Measurements from ENCODE around the gene PTGES2. TPM values are rescaled to one million over a fixed set of nuclear protein-coding genes. Genes with fewer than 3 reads are reported as not detected.

Gene PTGES2
- total and polyA plus RNA-seq, 9 of the 15 experiments (the other 6 are each of a cell fraction or from before 2014, with no cell fraction given): 2.4 to 196 (median 90.1) TPM

DNA sequence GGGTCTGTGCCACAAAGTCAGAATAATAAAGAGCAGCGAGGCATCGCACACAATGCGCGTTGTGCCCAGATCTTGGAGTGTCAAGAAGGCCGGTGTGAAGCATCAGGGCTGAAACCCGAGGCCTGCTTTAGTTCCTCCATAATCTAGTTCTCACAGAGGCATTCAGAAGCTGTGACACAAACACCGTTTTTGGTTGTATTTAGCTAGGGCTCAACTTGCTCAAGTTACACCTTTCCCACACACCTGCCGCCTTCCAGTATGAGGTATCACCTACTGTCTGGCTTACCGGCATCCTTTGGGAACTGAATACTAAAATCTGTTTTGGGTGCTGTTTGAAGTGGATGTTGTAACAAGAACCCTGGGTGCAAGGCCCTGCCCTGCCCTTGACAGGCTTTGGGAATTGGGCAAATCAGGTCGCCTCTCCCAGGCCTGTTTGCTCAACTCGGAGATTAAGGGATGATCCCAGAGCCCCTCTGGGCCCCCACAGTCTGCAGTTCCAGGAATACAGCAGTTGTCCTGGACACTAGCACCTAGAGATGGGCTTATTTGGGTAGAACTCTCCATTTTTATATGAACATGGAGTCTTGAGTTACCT, 32.5 kb downstream of the PTGES2 start (continued):
- TF ChIP-seq FIP1L1 (IDR thresholded peaks at IDR 0.05; ENCODE audit: low read depth, low read length, poor library complexity, severe bottlenecking) (no peak), GTF3C2 (IDR thresholded peaks at IDR 0.05; ENCODE audit: borderline replicate concordance, extremely low read depth, insufficient read length) (no peak), ZBTB33 (CRISPR knock-in tag; IDR thresholded peaks at IDR 0.05) (no peak), MAFG (tag; conservative IDR thresholded peaks at IDR 0.05) (no peak), ADNP (tag; IDR thresholded peaks at IDR 0.05) (no peak), ZNF740 (CRISPR knock-in tag; IDR thresholded peaks at IDR 0.05) (no peak), ZNF740 (tag; IDR thresholded peaks at IDR 0.05) (0 out of 4 replicates have a peak, but pooled peaks of 1 of the 2 experiments have one; percentile 25), MLLT1 (IDR thresholded peaks at IDR 0.05) (no peak), NRF1 (conservative IDR thresholded peaks at IDR 0.05 in 1 of 2, IDR thresholded peaks at IDR 0.05 in 1 of 2) (no peak), KDM5B (IDR thresholded peaks at IDR 0.05; ENCODE audit: insufficient replicate concordance, low read depth, low read length) (peak; percentile 2), GABPA (tag; conservative IDR thresholded peaks at IDR 0.05; ENCODE audit: low read depth) (no peak), SIN3A (IDR thresholded peaks at IDR 0.05; ENCODE audit: borderline replicate concordance in 2 of 2, control insufficient read depth in 1 of 2, low read depth in 2 of 2, low read length in 2 of 2) (no peak), ZFP36 (IDR thresholded peaks at IDR 0.05; ENCODE audit: low read depth, low read length, partially characterized antibody) (no peak), ZNF431 (CRISPR knock-in tag; IDR thresholded peaks at IDR 0.05) (no peak)
